Left hindlimb (tissue), 1 donor: ENCODE results near the gene NPC2.
"Not testable (repeated sequence)": the region's sequence is repeated elsewhere in the genome, so short reads cannot be mapped to it uniquely, and the experiment has no call there.

ENCODE experiments used
- DNase-seq: peaks from one replicate; pipeline ENCODE4 v3.0.0-alpha.2; 2018

Gene NPC2

GRCh38 chr14:74464785-74465184, 28.3 kb downstream of the NPC2 start:
- no peak for DNase-seq

DNA sequence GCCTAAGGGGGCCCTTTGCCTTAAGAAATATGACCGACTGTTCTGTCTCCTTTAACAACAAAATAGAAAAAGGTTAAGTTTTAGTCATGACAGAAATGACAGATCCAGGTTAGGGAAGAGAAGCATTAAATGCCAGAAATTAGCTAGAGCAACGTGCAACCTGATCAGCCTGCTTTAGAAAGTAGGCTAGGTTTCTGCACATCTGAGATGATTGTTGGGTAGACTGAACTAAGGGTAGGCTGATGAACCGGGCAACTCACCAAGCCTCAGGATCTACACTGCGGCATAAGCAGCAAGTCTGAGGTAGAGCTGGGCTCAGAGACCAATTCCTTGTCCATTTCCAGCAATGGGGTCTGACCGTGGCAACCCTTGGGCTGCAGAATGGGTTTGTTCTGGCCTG, 29.4 kb downstream of the NPC2 start:
- no peak for DNase-seq

GRCh38 chr14:74462993-74463392, 30.1 kb downstream of the NPC2 start:
- no peak for DNase-seq

- DNase-seq, result no peak
Measured at GRCh38 chr14:74459976-74460375, 33.1 kb downstream of the NPC2 start.

- DNase-seq, result no peak
Measured at GRCh38 chr14:74459289-74459946, 33.7 kb downstream of the NPC2 start.

DNA sequence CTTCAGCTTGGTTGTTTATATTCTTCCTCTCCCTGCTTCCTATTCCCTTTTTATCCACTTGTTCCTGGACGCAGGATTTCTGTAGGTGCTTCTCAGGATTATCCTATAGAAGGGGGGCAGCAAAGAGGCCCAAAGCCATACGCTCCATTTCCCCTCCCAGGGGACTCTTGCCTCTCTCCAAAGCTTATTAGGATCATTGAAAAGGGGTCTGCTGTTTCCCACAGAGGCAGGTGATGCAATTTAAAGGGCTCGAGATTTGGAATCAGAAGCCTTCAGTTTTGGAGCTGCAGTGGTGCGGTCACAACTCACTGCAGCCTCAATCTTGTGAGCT, 35.6 kb downstream of the NPC2 start:
- no peak for DNase-seq

GRCh38 chr14:74456684-74457564, 36.2 kb downstream of the NPC2 start:
- DNase-seq, result no peak

GRCh38 chr14:74454397-74454796, 38.7 kb downstream of the NPC2 start:
- not testable (repeated sequence) for DNase-seq

- DNase-seq, result no peak
Measured at GRCh38 chr14:74444866-74445265, 48.2 kb downstream of the NPC2 start.

GRCh38 chr14:74442757-74443156, 50.3 kb downstream of the NPC2 start:
- DNase-seq, result no peak

- no peak for DNase-seq
Measured at GRCh38 chr14:74441113-74441512, 52.0 kb downstream of the NPC2 start.

DNA sequence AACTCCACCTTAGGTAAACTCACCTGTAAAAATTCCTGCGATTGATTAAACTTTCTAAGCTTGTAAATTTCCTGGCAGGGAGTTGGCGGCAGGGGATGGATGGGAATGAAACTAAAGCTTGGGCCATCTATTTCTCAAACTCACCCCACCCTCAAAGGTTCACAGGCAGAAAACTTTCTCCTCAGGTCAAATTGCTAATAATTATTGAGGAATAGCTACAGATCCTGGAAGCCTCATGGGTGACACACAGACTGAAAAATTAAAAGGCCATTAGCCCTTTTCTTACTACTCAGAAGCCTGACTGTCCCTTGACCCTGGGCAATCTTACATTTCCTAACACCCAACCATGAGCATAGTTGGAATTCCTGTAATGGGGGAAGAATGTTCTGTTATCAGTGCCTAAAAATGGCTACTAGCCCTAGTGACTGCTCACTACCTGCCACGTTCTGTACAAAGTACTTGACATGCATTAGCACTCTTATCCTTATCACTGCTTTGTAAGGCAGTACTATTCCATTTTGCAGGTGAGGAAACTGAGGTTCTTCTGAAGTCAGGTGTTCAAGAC, 54.7 kb downstream of the NPC2 start:
- no peak for DNase-seq

DNA sequence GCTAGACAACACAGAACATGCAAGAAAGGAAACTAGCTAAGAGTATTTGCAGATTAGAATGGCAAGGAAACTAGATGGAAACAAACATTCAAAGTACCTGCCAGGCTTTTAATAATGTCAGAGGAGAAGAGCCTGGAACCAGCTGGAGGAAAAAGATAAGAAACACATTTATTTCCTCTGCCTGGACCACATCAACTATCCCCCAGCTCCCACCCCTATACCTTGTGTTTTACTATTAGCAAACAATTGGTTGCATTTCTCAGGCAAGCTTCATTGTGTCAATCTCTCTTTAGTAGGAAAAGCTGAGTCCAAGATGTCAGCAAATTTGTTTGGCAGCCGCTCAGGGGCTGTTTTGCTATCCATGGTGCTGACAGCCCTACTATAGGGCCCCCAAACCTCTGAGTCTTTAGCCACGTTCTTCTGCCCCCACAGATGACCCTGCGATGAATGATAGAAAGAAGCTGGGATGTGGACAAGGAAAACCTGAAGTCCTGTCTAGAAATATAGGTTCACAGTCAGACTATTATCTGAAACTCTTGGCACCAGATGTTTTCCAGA, 55.5 kb downstream of the NPC2 start:
- no peak for DNase-seq

- DNase-seq, result no peak
Measured at GRCh38 chr14:74434294-74434693, 58.8 kb downstream of the NPC2 start.

- no peak for DNase-seq
Measured at GRCh38 chr14:74429991-74430390, 63.1 kb downstream of the NPC2 start.
